GM12865 (cell line): ENCODE measurements around the gene CTBS.
A peak's percentile ranks its signal among the peaks of the same experiment; 100 is the strongest.

Source experiments
- DNase-seq: peaks from one replicate; pipeline ENCODE4 v3.0.0; 2010; ENCODE audit warnings: low read depth
- H3K4me3 ChIP-seq: 2 replicates; pipeline ENCODE4 v1.5.1; 2011; ENCODE audit warnings: mild to moderate bottlenecking, low read depth, low read length, control low read depth
- CTCF ChIP-seq: IDR thresholded peaks from 2 replicates; pipeline ENCODE4 v1.5.1; 2011; ENCODE audit warnings: low read length, control low read depth, low read depth, inconsistent platforms; ENCODE audit not compliant: insufficient read depth; ENCODE audit errors: missing control alignments

Gene CTBS

GRCh38 chr1:84613887-84614286, 39.6 kb upstream of the CTBS start:
- no peak overlapping the region for H3K4me3 ChIP-seq
- no peak for DNase-seq
- TF ChIP-seq CTCF = no peak

- no peak for TF ChIP-seq CTCF
- no peak for DNase-seq
- H3K4me3 ChIP-seq = no peak overlapping the region
These were observed 38.8 kb upstream of the CTBS start for GRCh38 chr1:84613026-84613425.

- no peak overlapping the region for H3K4me3 ChIP-seq
- no peak for TF ChIP-seq CTCF
- peak; percentile 58 for DNase-seq
These were observed 37.6 kb upstream of the CTBS start for GRCh38 chr1:84611796-84612195.

GRCh38 chr1:84611091-84611490, 36.9 kb upstream of the CTBS start:
- H3K4me3 ChIP-seq = no peak overlapping the region
- TF ChIP-seq CTCF = no peak
- DNase-seq = no peak

- DNase-seq = no peak
- no peak for TF ChIP-seq CTCF
- H3K4me3 ChIP-seq = no peak overlapping the region
These were observed 32.7 kb upstream of the CTBS start for GRCh38 chr1:84606977-84607376.

GRCh38 chr1:84605157-84605556, 30.9 kb upstream of the CTBS start:
- no peak for DNase-seq
- TF ChIP-seq CTCF = no peak

GRCh38 chr1:84603941-84604830, 29.9 kb upstream of the CTBS start:
- DNase-seq = no peak
- no peak for TF ChIP-seq CTCF

More at GRCh38 chr1:84605157-84605556, 30.9 kb upstream of the CTBS start:
- no peak overlapping the region for H3K4me3 ChIP-seq

More at GRCh38 chr1:84603941-84604830, 29.9 kb upstream of the CTBS start:
- H3K4me3 ChIP-seq = no peak overlapping the region
